SIG-M5 treated with dmso at 0.1 percent for 504 hours (cell line): ENCODE data around the gene MRTO4.

Experiments
- DNase-seq: peaks from one replicate; lab custom pipeline; 2025; ENCODE audit not compliant: unreplicated experiment; lab: John Stamatoyannopoulos, UW

Gene MRTO4

GRCh38 chr1:19308509-19308907 lies 56.9 kb downstream of the MRTO4 start:
- DNase-seq, result no peak

- no peak for DNase-seq
Measured at GRCh38 chr1:19309123-19309813, 57.7 kb downstream of the MRTO4 start.
